Measurements from ENCODE around the gene PLB1.

The PLB1 gene

DNA sequence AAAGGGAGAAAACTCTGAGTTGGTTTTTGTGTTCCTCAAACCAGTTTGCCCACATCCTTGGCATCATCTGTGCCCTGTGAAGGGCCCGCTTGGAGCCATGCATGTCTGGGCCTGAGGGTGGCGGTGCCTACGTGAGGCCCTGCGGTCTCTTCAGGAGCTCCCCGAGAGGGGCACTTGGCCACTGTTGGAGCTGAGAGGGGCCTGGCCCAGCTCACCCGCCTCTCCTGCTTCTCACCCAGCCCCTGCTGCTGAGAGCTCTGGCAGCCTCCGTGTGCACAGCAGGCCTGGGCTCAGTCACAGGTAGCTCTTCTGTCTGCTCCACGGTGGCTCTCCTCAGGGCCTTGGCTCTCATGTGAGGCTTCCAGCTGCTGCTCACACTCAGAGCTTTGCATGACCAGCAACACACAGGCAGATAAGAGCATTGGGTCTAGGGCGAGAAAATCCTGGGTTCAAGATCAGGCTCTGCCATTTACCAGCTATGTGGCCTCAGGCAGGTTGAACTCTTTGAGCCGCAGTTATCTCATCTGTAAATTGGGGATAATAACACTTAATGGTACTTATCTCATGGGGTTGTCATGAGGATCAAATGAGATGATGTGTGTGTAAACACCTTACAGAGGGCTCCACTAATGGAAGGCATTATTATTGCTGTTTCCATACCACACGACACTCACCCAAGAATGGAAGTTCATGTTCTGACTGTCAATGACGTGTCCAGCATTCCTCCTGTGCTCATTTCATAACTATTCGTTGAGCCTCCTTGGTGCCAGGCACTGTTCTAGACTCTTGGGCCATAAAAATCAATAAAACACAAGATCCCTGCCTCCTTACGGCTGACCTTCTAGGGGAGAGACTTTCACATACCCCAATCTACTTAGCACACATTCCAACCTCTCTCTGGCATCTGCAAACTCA, 41.6 kb upstream of the PLB1 start:
- TF ChIP-seq, protein P1, sequence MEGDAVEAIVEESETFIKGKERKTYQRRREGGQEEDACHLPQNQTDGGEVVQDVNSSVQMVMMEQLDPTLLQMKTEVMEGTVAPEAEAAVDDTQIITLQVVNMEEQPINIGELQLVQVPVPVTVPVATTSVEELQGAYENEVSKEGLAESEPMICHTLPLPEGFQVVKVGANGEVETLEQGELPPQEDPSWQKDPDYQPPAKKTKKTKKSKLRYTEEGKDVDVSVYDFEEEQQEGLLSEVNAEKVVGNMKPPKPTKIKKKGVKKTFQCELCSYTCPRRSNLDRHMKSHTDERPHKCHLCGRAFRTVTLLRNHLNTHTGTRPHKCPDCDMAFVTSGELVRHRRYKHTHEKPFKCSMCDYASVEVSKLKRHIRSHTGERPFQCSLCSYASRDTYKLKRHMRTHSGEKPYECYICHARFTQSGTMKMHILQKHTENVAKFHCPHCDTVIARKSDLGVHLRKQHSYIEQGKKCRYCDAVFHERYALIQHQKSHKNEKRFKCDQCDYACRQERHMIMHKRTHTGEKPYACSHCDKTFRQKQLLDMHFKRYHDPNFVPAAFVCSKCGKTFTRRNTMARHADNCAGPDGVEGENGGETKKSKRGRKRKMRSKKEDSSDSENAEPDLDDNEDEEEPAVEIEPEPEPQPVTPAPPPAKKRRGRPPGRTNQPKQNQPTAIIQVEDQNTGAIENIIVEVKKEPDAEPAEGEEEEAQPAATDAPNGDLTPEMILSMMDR (IDR thresholded peaks at IDR 0.05; ENCODE audit: low read depth, low read length) = no peak
- peak in 1 of 2 donors; percentile 28 for DNase-seq (ENCODE audit: low read depth in 2 of 2)
- H3K4me3 ChIP-seq (replicated peaks in 1 of 2; ENCODE audit: low read depth in 2 of 2, low read length in 2 of 2) = no peak overlapping the region

DNA sequence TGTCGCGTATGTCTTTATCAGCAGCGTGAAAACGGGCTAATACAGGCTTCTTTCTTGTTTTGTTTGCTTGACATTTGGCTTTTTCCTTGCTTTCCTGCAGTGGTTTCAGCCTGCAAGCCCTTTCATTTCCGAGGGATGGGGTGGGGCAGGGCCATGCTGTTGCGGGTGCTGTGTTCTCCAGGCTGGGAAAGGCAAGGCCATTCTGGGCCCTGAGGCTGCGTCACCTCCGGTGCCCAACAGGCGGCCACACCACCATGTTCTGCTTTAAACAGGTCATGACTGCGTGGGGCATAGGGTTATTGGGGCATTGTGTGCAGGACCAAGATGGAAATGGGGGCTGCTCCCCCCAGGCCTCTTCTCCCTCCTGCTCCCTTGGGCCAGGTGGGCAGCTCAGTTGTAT, 38.6 kb upstream of the PLB1 start:
- TF ChIP-seq, protein P1 (IDR thresholded peaks at IDR 0.05; ENCODE audit: low read depth, low read length) = no peak

DNA sequence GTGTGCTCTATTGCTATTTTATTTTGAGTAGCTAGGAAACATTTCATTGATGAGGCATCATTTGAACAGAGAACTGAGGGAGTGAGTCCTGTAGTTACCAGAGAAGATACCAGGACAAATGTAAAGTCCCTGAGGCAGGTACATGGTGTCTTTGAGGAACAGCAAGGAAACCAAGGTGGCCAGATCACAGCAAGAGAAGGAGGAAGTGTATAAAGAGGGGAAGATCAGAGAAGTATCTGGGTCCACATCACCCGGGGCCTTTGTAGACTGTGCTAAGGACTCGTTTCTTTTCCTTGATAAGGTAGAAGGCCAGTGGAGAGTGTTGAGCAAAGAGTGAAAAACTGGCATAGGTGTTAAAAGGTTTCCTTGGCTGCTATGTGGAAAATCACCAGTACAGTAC, 34.8 kb upstream of the PLB1 start:
- H3K4me3 ChIP-seq (replicated peaks in 1 of 2; ENCODE audit: low read depth in 2 of 2, low read length in 2 of 2) = no peak overlapping the region
- TF ChIP-seq, protein P1 (IDR thresholded peaks at IDR 0.05; ENCODE audit: low read depth, low read length) = no peak
- DNase-seq (ENCODE audit: low read depth in 2 of 2) = no peak

More for the DNA sequence above, 38.6 kb upstream of the PLB1 start:
- H3K4me3 ChIP-seq (replicated peaks in 1 of 2; ENCODE audit: low read depth in 2 of 2, low read length in 2 of 2) = no peak overlapping the region
- no peak for DNase-seq (ENCODE audit: low read depth in 2 of 2)

DNA sequence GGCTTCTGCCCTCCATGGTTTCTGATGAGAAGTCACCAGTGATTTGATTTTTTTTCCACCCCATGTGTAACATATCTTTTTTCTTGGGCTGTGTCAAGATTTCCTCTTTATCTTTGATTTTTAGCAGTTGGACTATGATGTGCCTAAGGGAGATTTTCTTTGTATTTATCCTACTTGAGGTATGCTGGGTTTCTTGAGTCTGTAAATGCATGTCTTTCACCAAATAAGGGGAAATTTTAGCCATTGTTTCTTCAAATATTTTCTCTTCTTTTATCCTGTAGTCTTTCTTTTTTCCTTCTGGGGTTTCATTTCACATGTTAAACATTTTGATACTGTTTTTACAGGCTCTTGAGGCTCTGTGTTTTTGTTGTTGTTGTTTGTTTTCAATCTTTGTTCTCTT, 33.7 kb upstream of the PLB1 start:
- H3K4me3 ChIP-seq (replicated peaks in 1 of 2; ENCODE audit: low read depth in 2 of 2, low read length in 2 of 2) = no peak overlapping the region
- no peak for DNase-seq (ENCODE audit: low read depth in 2 of 2)

DNA sequence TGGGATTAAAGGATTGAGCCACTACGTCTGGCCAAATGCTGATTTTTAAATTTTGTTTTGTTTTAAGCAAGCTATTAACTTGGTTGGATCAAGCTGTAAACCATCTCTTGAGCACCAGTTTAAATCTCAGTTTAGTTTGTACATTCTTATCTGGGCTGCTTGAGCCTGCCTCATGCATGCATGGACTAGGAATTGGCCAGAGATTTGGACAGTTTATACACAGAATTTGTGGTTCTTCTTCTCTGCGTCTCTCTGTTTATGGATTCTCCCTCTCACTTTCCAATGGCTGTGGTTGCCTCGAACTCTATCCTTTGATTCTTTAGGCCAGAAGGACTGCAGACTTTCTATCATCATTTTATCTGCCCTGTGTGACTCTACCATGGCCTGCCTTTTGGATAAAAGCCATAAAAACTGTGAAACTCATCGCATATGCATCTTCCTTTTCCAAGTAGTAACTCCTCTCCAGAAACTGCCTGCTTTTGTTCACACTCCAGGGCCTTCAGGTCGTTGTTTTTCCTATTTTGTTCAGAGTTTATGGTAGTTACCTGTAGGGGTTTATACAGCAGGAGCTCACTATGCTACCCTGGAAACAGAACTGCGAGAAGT, 32.5 kb upstream of the PLB1 start:
- no peak for DNase-seq (ENCODE audit: low read depth in 2 of 2)
- no peak overlapping the region for H3K4me3 ChIP-seq (replicated peaks in 1 of 2; ENCODE audit: low read depth in 2 of 2, low read length in 2 of 2)
- TF ChIP-seq, protein P1 (IDR thresholded peaks at IDR 0.05; ENCODE audit: low read depth, low read length) = no peak

More for the DNA sequence above, 33.7 kb upstream of the PLB1 start:
- TF ChIP-seq, protein P1 (IDR thresholded peaks at IDR 0.05; ENCODE audit: low read depth, low read length) = no peak

DNA sequence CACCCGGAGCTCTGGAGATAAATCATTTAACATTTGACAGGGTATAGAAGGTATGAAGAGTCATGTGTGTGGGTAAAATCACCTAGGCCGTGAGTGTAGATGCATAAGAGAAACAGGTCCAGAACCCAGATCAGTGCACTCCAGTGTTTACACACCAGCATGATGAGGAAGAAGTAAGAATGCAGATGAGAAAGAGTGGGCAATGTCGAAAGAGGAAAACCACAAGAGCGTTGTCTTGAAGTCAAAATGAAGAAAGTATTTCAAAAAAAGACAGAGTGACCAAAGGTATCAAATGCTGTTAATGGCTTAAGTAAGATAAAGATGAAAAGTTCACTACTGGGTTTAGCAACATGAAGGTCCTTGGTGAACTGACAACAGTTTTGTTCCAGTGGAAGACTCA, 32.0 kb upstream of the PLB1 start:
- no peak overlapping the region for H3K4me3 ChIP-seq (replicated peaks in 1 of 2; ENCODE audit: low read depth in 2 of 2, low read length in 2 of 2)
- TF ChIP-seq, protein P1 (IDR thresholded peaks at IDR 0.05; ENCODE audit: low read depth, low read length) = no peak
- DNase-seq (ENCODE audit: low read depth in 2 of 2) = peak; percentile 20 to 27
